OCI-LY7 (cell line): ENCODE results near the gene ARHGAP19. TPM values are rescaled to one million over a fixed set of nuclear protein-coding genes. Genes with fewer than 3 reads are reported as not detected.

Experiments
- BruUV-seq: library from RNA; stranded (reverse); fragments of 400-500 nt; replicated peaks from 2 replicates; lab custom pipeline; 2021; lab: Mats Ljungman, UMichigan
- CTCF ChIA-PET: fragments of 300-600 bp; sonication (Branson Sonifier 250); formaldehyde crosslinking; loops from one replicate; lab custom pipeline; 2022; ENCODE audit warnings: antibody characterized with exemption; ENCODE audit not compliant: unreplicated experiment; lab: Charles Lee
- POLR2A ChIA-PET: fragments of 300-600 bp; sonication (Branson Sonifier 250); formaldehyde crosslinking; loops from one replicate; lab custom pipeline; 2022; ENCODE audit warnings: antibody characterized with exemption; lab: Charles Lee
- DNase-seq: peaks from one replicate; pipeline ENCODE4 v3.0.0-alpha.2; 2015; ENCODE audit warnings: low spot score
- H2AFZ ChIP-seq: fragments of 200-600 bp; sonication (generic), shearing (Covaris generic); 2 replicates; pipeline ENCODE4 v1.6.1; 2014; ENCODE audit warnings: mild to moderate bottlenecking, antibody characterized with exemption, low read length, moderate library complexity
- H3K27ac ChIP-seq: fragments of 200-600 bp; sonication (generic); 2 replicates; pipeline ENCODE4 v1.5.1; 2014; ENCODE audit warnings: mixed run types, low read depth, mild to moderate bottlenecking, moderate library complexity, low read length, inconsistent platforms; ENCODE audit not compliant: poor library complexity, severe bottlenecking
- H3K36me3 ChIP-seq: fragments of 200-600 bp; sonication (generic); 2 replicates; pipeline ENCODE4 v1.6.1; 2014; ENCODE audit warnings: mild to moderate bottlenecking, antibody characterized with exemption, low read length, moderate library complexity, mixed read lengths; ENCODE audit not compliant: insufficient read depth
- H3K4me1 ChIP-seq: fragments of 200-600 bp; sonication (generic); 2 replicates; pipeline ENCODE4 v1.5.1; 2014; ENCODE audit warnings: mild to moderate bottlenecking, low read length; ENCODE audit not compliant: insufficient read depth, poor library complexity, severe bottlenecking
- H3K4me2 ChIP-seq: fragments of 200-600 bp; sonication (generic); 2 replicates; pipeline ENCODE4 v1.6.1; 2014; ENCODE audit warnings: mild to moderate bottlenecking, low read length
- H3K4me3 ChIP-seq: fragments of 200-600 bp; sonication (generic); 2 replicates; pipeline ENCODE4 v1.5.1; 2014; ENCODE audit warnings: mild to moderate bottlenecking, low read depth, low read length; ENCODE audit not compliant: poor library complexity, severe bottlenecking
- H3K79me2 ChIP-seq: fragments of 200-600 bp; sonication (generic); 2 replicates; pipeline ENCODE4 v1.6.1; 2016; ENCODE audit warnings: low read depth, mild to moderate bottlenecking, low read length, moderate library complexity, mixed read lengths; ENCODE audit not compliant: insufficient read depth
- H3K9me2 ChIP-seq: fragments of 200-600 bp; sonication (generic); 2 replicates; pipeline ENCODE4 v1.6.1; 2016; ENCODE audit warnings: mild to moderate bottlenecking, low read length, mixed read lengths; ENCODE audit not compliant: insufficient read depth
- H3K9me3 ChIP-seq: fragments of 200-600 bp; sonication (generic); 2 replicates; pipeline ENCODE4 v1.6.1; 2014; ENCODE audit warnings: mild to moderate bottlenecking, mixed run types, low read length, mixed read lengths
- H4K20me1 ChIP-seq: fragments of 200-600 bp; sonication (generic); 2 replicates; pipeline ENCODE4 v1.6.1; 2014; ENCODE audit warnings: mild to moderate bottlenecking, antibody characterized with exemption, low read length, moderate library complexity, mixed read lengths; ENCODE audit not compliant: insufficient read depth
- CTCF ChIP-seq: fragments of 200-600 bp; sonication (generic); conservative IDR thresholded peaks from 2 replicates; pipeline ENCODE4 v1.5.1; 2014; ENCODE audit warnings: mild to moderate bottlenecking, antibody characterized with exemption, low read length, moderate library complexity, mixed read lengths
- EZH2phosphoT487 ChIP-seq: fragments of 200-600 bp; sonication (generic); IDR thresholded peaks from 2 replicates; pipeline ENCODE4 v1.6.1; 2018; ENCODE audit warnings: low read depth, borderline replicate concordance, mild to moderate bottlenecking, mixed run types, antibody characterized with exemption, low read length, moderate library complexity, mixed read lengths
- intact Hi-C: fragments of 100-400 bp; cut with micrococcal nuclease; formaldehyde crosslinking; loops from one replicate; pipeline ENCODE4 v1.10.0; 2022; ENCODE audit not compliant: unreplicated experiment
- total RNA-seq, 2 experiments: library from RNA; depleted of rRNA in 1 of 2; stranded (reverse); fragments of >200 nt in 1 of 2; shearing (Covaris generic) in 1 of 2; gene quantifications; 2 replicates each; pipeline ENCODE4 v1.2.3, GENCODE V29; 2014 to 2022

Gene ARHGAP19
- total RNA-seq, 2 experiments from 2014 or later = 34.1 to 60.5 TPM

GRCh38 chr10:97183314-97183713 is 109.1 kb downstream of the ARHGAP19 start:
- BruUV-seq = no TSS peak
- no peak overlapping the region for H3K4me2 ChIP-seq
- POLR2A ChIA-PET = interaction anchor here (0.6 to 0.7 kb wide), 2 partner anchors 12 to 77 kb away, joined by 3 to 10 read pairs; no protein-coding TSS in a partner anchor
- H3K4me3 ChIP-seq = no peak overlapping the region
- CTCF ChIA-PET = no interaction called here
- no peaks in the 10 kb centered on the region for H3K9me3 ChIP-seq
- no peak for DNase-seq
- no peak overlapping the region for H3K27ac ChIP-seq
- H3K9me2 ChIP-seq = no peaks in the 10 kb centered on the region
- no peaks in the 10 kb centered on the region for H4K20me1 ChIP-seq
- H3K36me3 ChIP-seq = no peaks in the 10 kb centered on the region
- TF ChIP-seq EZH2phosphoT487 (no peak), CTCF (no peak)
- no peak overlapping the region for H2AFZ ChIP-seq
- intact Hi-C loops = no loop called here
- peaks cover 10% of the 10 kb centered on the region for H3K4me1 ChIP-seq
- no peaks in the 10 kb centered on the region for H3K79me2 ChIP-seq

GRCh38 chr10:97182288-97182990 is 110.0 kb downstream of the ARHGAP19 start:
- H3K27ac ChIP-seq = no peak overlapping the region
- POLR2A ChIA-PET = interaction anchor here (0.6 kb wide), 1 partner anchor 24 kb away, joined by 7 read pairs; no protein-coding TSS in a partner anchor
- DNase-seq = no peak
- TF ChIP-seq CTCF (no peak), EZH2phosphoT487 (no peak)
- H3K9me2 ChIP-seq = no peaks in the 10 kb centered on the region
- peaks cover 6% of the 10 kb centered on the region for H3K4me1 ChIP-seq
- no peaks in the 10 kb centered on the region for H3K9me3 ChIP-seq
- no TSS peak for BruUV-seq
- no peak overlapping the region for H2AFZ ChIP-seq
- H3K4me3 ChIP-seq = no peak overlapping the region
- CTCF ChIA-PET = no interaction called here
- H3K36me3 ChIP-seq = no peaks in the 10 kb centered on the region
- H3K79me2 ChIP-seq = no peaks in the 10 kb centered on the region
- no peak overlapping the region for H3K4me2 ChIP-seq
- H4K20me1 ChIP-seq = no peaks in the 10 kb centered on the region
- intact Hi-C loops = no loop called here

GRCh38 chr10:97180986-97181385 is 111.5 kb downstream of the ARHGAP19 start:
- POLR2A ChIA-PET = no interaction called here
- CTCF ChIA-PET = interaction anchor here (0.5 to 0.6 kb wide), 2 partner anchors 16 to 69 kb away, joined by 3 read pairs; no protein-coding TSS in a partner anchor
- intact Hi-C loops = no loop called here
- Histone ChIP-seq H3K9me2 (no peaks in the 10 kb centered on the region), H3K79me2 (no peaks in the 10 kb centered on the region), H3K27ac (no peak overlapping the region), H4K20me1 (no peaks in the 10 kb centered on the region), H3K36me3 (no peaks in the 10 kb centered on the region), H3K4me2 (no peak overlapping the region), H3K9me3 (no peaks in the 10 kb centered on the region), H3K4me1 (peaks cover 6% of the 10 kb centered on the region), H3K4me3 (no peak overlapping the region), H2AFZ (no peak overlapping the region)
- TF ChIP-seq EZH2phosphoT487 (no peak), CTCF (no peak)
- DNase-seq = no peak
- no TSS peak for BruUV-seq
